ENCODE results near the gene CNTFR. TPM values are rescaled to one million over a fixed set of nuclear protein-coding genes. Genes with fewer than 3 reads are reported as not detected.
"Not testable (repeated sequence)": the region's sequence is repeated elsewhere in the genome, so short reads cannot be mapped to it uniquely, and the experiment has no call there.

Gene CNTFR
- total RNA-seq, 1 donor from 2014 or later = 2.9 TPM

DNA sequence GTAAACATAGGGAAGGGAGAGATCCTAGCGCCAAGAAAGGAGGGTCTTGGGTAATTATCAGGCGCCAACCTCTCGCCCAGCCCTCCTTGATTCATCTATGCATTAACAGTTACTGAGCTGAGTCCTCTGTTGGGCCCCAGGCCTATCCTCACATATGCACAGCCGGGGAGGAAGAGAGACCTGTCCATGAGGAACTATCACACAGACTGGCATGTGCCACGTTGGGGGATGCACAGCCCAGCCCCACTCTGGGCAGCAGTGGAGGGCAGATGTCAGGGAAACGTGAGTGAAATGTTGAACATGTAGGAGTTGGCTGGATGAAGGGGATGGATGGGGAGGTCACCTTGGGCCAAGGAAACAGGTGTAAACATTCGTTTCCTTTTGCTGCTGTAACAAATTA is 48.0 kb downstream of the CNTFR start:
- Histone ChIP-seq H3K36me3 (no peaks in the 10 kb centered on the region), H3K27me3 (no peaks in the 10 kb centered on the region), H3K27ac (no peak overlapping the region), H3K4me1 (no peaks in the 10 kb centered on the region), H3K4me3 (no peak overlapping the region), H3K9me3 (no peaks in the 10 kb centered on the region)
- DNase-seq (peak; percentile 23), ATAC-seq (no peak)
- TF ChIP-seq, protein P1, sequence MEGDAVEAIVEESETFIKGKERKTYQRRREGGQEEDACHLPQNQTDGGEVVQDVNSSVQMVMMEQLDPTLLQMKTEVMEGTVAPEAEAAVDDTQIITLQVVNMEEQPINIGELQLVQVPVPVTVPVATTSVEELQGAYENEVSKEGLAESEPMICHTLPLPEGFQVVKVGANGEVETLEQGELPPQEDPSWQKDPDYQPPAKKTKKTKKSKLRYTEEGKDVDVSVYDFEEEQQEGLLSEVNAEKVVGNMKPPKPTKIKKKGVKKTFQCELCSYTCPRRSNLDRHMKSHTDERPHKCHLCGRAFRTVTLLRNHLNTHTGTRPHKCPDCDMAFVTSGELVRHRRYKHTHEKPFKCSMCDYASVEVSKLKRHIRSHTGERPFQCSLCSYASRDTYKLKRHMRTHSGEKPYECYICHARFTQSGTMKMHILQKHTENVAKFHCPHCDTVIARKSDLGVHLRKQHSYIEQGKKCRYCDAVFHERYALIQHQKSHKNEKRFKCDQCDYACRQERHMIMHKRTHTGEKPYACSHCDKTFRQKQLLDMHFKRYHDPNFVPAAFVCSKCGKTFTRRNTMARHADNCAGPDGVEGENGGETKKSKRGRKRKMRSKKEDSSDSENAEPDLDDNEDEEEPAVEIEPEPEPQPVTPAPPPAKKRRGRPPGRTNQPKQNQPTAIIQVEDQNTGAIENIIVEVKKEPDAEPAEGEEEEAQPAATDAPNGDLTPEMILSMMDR (IDR thresholded peaks at IDR 0.05) = no peak
- intact Hi-C loops (cut with DNase I) = loop anchor here (10.0 kb wide), 1 partner anchor 63 kb away; no protein-coding TSS in a partner anchor

DNA sequence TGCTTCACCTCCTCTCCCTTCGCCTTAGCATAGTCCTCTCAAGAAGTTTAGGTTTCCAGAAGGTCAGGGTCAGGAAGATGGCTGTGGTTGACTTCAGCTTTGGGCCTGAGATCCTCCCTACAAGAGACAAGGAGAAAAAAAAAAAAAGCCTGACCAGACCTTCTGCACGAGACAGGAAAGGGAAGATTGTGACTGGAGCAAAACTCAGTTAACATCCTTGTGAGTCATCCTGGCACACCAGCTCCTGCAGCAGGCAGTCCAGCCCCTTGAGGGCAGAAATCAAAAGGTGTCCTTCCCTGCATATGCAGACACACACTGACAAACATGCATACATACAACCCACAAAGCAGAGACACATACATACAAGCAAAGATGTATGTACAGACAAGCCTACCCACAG is 48.7 kb downstream of the CNTFR start:
- Histone ChIP-seq H3K4me1 (no peaks in the 10 kb centered on the region), H3K36me3 (no peaks in the 10 kb centered on the region), H3K27me3 (no peaks in the 10 kb centered on the region), H3K9me3 (no peaks in the 10 kb centered on the region), H3K4me3 (no peak overlapping the region), H3K27ac (no peak overlapping the region)
- DNase-seq (no peak), ATAC-seq (no peak)
- TF ChIP-seq, protein P1 (IDR thresholded peaks at IDR 0.05) = no peak
- intact Hi-C loops (cut with DNase I) = loop anchor here (10.0 kb wide), 1 partner anchor 64 kb away; no protein-coding TSS in a partner anchor

DNA sequence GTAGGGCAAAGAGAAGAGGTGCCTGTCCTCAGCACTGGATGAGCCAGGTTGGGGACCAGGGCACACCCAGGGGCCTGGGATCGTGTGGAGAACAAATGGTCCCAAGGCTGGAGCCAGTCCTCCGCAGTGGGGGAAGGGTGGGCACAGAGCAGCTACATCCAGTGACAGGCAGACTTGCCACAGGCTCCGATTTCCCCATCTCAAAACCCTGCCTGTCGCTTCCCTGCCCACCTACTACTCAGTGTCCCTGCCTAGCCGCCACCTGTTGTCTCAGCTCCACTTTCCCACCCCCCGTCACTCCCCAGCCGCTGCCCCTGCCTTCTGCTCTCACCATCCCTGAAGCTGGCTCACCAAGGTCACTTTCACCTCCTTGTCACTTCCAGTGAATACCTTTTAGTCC is 52.8 kb downstream of the CNTFR start:
- H3K4me3 ChIP-seq = no peak overlapping the region

DNA sequence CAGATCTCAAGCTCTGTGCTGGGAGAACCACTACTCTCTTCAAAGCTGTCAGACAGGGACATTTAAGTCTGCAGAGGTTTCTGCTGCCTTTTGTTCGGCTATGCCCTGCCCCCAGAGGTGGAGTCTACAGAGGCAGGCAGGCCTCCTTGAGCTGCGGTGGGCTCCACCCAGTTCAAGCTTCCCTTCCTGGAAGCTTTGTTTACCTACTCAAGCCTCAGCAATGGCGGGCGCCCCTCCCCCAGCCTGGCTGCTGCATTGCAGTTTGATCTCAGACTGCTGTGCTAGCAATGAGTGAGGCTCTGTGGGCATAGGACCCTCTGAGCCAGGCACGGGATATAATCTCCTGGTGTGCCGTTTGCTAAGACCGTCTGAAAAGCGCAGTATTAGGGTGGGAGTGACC is 57.5 kb downstream of the CNTFR start:
- H3K4me1 ChIP-seq; ATAC-seq; H3K9me3 ChIP-seq; DNase-seq; intact Hi-C loops (cut with DNase I); H3K36me3 ChIP-seq; H3K4me3 ChIP-seq; H3K27ac ChIP-seq; H3K27me3 ChIP-seq: not testable (repeated sequence)

More for the DNA sequence above, 52.8 kb downstream of the CNTFR start:
- Histone ChIP-seq H3K27me3 (peaks cover 4% of the 10 kb centered on the region), H3K4me1 (no peaks in the 10 kb centered on the region), H3K27ac (no peak overlapping the region), H3K36me3 (no peaks in the 10 kb centered on the region), H3K9me3 (no peaks in the 10 kb centered on the region)
- TF ChIP-seq, protein P1 (IDR thresholded peaks at IDR 0.05) = no peak
- DNase-seq (no peak), ATAC-seq (no peak)
- intact Hi-C loops (cut with DNase I) = no loop called here

DNA sequence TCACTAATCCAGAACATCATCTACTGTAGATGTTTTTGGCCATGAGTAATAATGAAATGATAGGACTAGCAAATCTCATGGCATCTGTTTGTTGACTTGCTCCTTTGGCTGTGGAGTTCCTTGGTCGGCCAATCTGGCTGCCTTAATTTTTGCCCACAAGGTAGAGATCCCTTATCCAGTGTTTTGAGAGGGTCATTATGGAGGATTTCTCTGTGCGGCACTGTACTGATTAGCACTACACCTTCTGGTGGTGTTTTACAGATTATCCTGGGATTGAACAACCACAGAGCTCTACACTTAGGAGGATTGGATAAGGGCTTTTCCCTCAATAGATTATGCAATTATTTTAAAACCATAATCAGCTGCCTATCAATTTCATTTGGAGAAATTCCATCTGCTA is 63.5 kb downstream of the CNTFR start:
- no peak for ATAC-seq
- Histone ChIP-seq H3K36me3 (no peaks in the 10 kb centered on the region), H3K9me3 (no peaks in the 10 kb centered on the region), H3K27me3 (no peaks in the 10 kb centered on the region), H3K27ac (no peak overlapping the region), H3K4me3 (no peak overlapping the region), H3K4me1 (no peaks in the 10 kb centered on the region)
- intact Hi-C loops (cut with DNase I) = no loop called here
- TF ChIP-seq, protein P1 (IDR thresholded peaks at IDR 0.05) = no peak
- no peak for DNase-seq

DNA sequence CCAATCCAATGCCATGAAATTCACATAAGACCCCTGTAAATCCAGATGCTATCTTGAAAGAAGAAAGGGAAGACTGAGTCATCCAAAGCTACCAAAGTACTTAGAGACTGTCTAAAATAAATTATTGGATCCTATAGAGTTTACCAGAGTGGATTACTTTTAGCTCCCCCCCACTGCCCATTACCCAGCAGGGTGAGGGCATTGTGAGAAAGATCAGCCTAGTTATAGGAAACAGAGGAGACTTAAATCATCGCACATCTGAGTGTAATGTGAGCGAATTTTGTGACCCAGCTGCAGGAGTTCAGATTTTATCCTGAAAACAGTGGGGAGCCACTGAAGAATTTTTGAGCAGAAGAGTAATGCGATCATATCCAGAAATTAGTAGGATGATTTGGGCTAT is 65.2 kb downstream of the CNTFR start:
- no peak for ATAC-seq
- intact Hi-C loops (cut with DNase I) = no loop called here

More for the DNA sequence above, 65.2 kb downstream of the CNTFR start:
- Histone ChIP-seq H3K4me1 (no peaks in the 10 kb centered on the region), H3K36me3 (no peaks in the 10 kb centered on the region), H3K9me3 (no peaks in the 10 kb centered on the region), H3K27ac (no peak overlapping the region), H3K27me3 (no peaks in the 10 kb centered on the region), H3K4me3 (no peak overlapping the region)
- TF ChIP-seq, protein P1 (IDR thresholded peaks at IDR 0.05) = no peak
- no peak for DNase-seq
